ENCODE results near the gene FPGS.

The FPGS gene

GRCh38 chr9:127796225-127796813, 6.4 kb upstream of the FPGS start:
- H3K4me3 ChIP-seq (ENCODE audit: low read depth, low read length), result no peak overlapping the region
- no peak for TF ChIP-seq CTCF (IDR thresholded peaks at IDR 0.05; ENCODE audit: borderline replicate concordance, insufficient read depth, low read depth, low read length)

GRCh38 chr9:127796852-127797370, 5.8 kb upstream of the FPGS start:
- no peak for TF ChIP-seq CTCF (IDR thresholded peaks at IDR 0.05; ENCODE audit: borderline replicate concordance, insufficient read depth, low read depth, low read length)
- no peak overlapping the region for H3K4me3 ChIP-seq (ENCODE audit: low read depth, low read length)

GRCh38 chr9:127801955-127802575, 617 bp upstream of the FPGS start:
- peak overlapping the region; percentile 11 for H3K4me3 ChIP-seq (ENCODE audit: low read depth, low read length)
- no peak for TF ChIP-seq CTCF (IDR thresholded peaks at IDR 0.05; ENCODE audit: borderline replicate concordance, insufficient read depth, low read depth, low read length)

GRCh38 chr9:127803507-127804352, 1.0 kb downstream of the FPGS start:
- H3K4me3 ChIP-seq (ENCODE audit: low read depth, low read length), result peak overlapping the region; percentile 61
- TF ChIP-seq CTCF (IDR thresholded peaks at IDR 0.05; ENCODE audit: borderline replicate concordance, insufficient read depth, low read depth, low read length), result no peak

GRCh38 chr9:127805620-127806019, 2.9 kb downstream of the FPGS start:
- peak; percentile 49; the same call in 1 of the 2 replicates for TF ChIP-seq CTCF (IDR thresholded peaks at IDR 0.05; ENCODE audit: borderline replicate concordance, insufficient read depth, low read depth, low read length)
- no peak overlapping the region for H3K4me3 ChIP-seq (ENCODE audit: low read depth, low read length)

GRCh38 chr9:127806871-127807270, 4.2 kb downstream of the FPGS start:
- H3K4me3 ChIP-seq (ENCODE audit: low read depth, low read length), result no peak overlapping the region
- no peak for TF ChIP-seq CTCF (IDR thresholded peaks at IDR 0.05; ENCODE audit: borderline replicate concordance, insufficient read depth, low read depth, low read length)
